Heart right ventricle (tissue), 16 donors: Measurements from ENCODE around the gene ESPNL. TPM values are rescaled to one million over a fixed set of nuclear protein-coding genes. Genes with fewer than 3 reads are reported as not detected.

Experiments
- ATAC-seq, 8 donors: fragments of 200-7000 bp; cut with Tn5 transposase; one replicate each; pipeline ENCODE4 v1.9.1; 2020; ENCODE audit warnings: mild to moderate bottlenecking in 8 of 8, moderate library complexity in 8 of 8, moderate number of reproducible peaks in 1 of 8
- DNase-seq, 2 donors: peaks; one replicate each; pipeline ENCODE4 v3.0.0-alpha.2; 2020
- H3K27ac ChIP-seq, 10 donors: fragments of 200-600 bp; sonication (generic) in 2 of 10; one replicate each; pipeline versions ENCODE4 v1.5.0 to v1.8.0; 2020 to 2022; ENCODE audit warnings: mild to moderate bottlenecking in 3 of 10
- H3K27me3 ChIP-seq, 7 donors: fragments of 200-600 bp; one replicate each; pipeline ENCODE4 v1.8.0; 2021 to 2022; ENCODE audit warnings: mild to moderate bottlenecking in 2 of 7
- H3K36me3 ChIP-seq, 9 donors: fragments of 200-600 bp; sonication (generic) in 1 of 9; one replicate each; pipeline versions ENCODE4 v1.5.0 to v1.8.0; 2020 to 2022; ENCODE audit warnings: mild to moderate bottlenecking in 2 of 9
- H3K4me1 ChIP-seq, 9 donors: fragments of 200-600 bp; sonication (generic) in 1 of 9; one replicate each; pipeline versions ENCODE4 v1.5.0 to v1.8.0; 2020 to 2022; ENCODE audit warnings: mild to moderate bottlenecking in 4 of 9
- H3K4me3 ChIP-seq, 10 donors: fragments of 200-600 bp; sonication (generic) in 2 of 10; one replicate each; pipeline versions ENCODE4 v1.5.0 to v1.8.0; 2020 to 2022; ENCODE audit warnings: mild to moderate bottlenecking in 7 of 10, moderate library complexity in 2 of 10
- H3K9me3 ChIP-seq, 11 donors: fragments of 200-600 bp in 10 of 11; sonication (generic) in 2 of 11; one replicate each; pipeline versions ENCODE4 v1.5.0 to v1.8.0; 2013 to 2022; ENCODE audit warnings: mild to moderate bottlenecking in 2 of 11, control low read depth in 1 of 11, moderate library complexity in 1 of 11
- CTCF ChIP-seq, 9 donors: fragments of 200-600 bp; sonication (generic) in 2 of 9; IDR thresholded peaks; one replicate each; pipeline versions ENCODE4 v1.5.0 to v1.8.0; 2021 to 2022; ENCODE audit warnings: antibody characterized with exemption in 9 of 9, mild to moderate bottlenecking in 5 of 9, moderate library complexity in 1 of 9
- WGBS, 2 donors: extraction: QIAGEN DNeasy Blood & Tissue Kit; methylation state at CpG; one replicate each; pipeline ENCODE4 v1.1.7; 2013; ENCODE audit warnings: inconsistent platforms in 1 of 2; 5-methylcytosine and 5-hydroxymethylcytosine counted together
- intact Hi-C, 10 donors: fragments of 100-400 bp; cut with DNase I; formaldehyde crosslinking; loops; one replicate each; pipeline versions ENCODE4 v1.11.1 to v1.14.2; 2022
- polyA plus RNA-seq, 2 donors: library from polyadenylated mRNA; stranded (reverse); fragments of 200-250 nt; gene quantifications; one replicate each; pipeline ENCODE4 v1.2.3, GENCODE V29; 2013
- total RNA-seq, 10 donors: library from RNA; stranded (reverse); fragmentation: NEBNext Ultra II Directional in 3 of 10; extraction: Animal tissue kit (Norgen Biotek cat#: 25700) in 3 of 10; gene quantifications; one replicate each; pipeline versions ENCODE4 v1.2.1 to v1.2.4, GENCODE V29; 2021 to 2023
- donor health status: Arrhythmogenic right ventricular cardiomyopathy.
- donor health status: ischemic (EF 13 %, LVEDD 7.1; RV severe dilation, severe dysfunction).
- donor health status: healthy with polysubstance abuse.
- donor health status: DM: no; HTN: yes; CAD: no.
- donor health status: DM: no; HTN: no; CAD: no.
- donor health status: ischemic (EF 25% LVEDD 6.9; RV normal size, moderate dysfunction).
- donor health status: ischemic (EF 25% LVEDD 5.7; RV mildly dilated, moderate dysfunction).
- donor health status: healthy.
- donor health status: DM: yes; HTN: yes; CAD: no.
- donor health status: Ischemic cardiomyopathy.
- donor health status: ischemic (EF 35%, LVEDD 5.7; RV mildly dilated, moderate dysfunction).
- donor health status: nonischemic (EF 11% LVEDD 7.7; RV severe dilation, severe dysfunction).
- donor health status: DM: yes; HTN: yes; CAD: no.
- donor health status: PGD.
- donor health status: ischemic (EF 29% LVEDD 5.4; RV normal size, mild dysfunction).
- donor health status: nonischemic (EF 23%, LVEDD 6.1; RV moderate dilation, normal function).

Gene ESPNL
- total and polyA plus RNA-seq, 12 donors, result 0.01 to 1.7 (median 0.33) TPM; not detected in 2

GRCh38 chr2:238144262-238144661, 44.1 kb downstream of the ESPNL start:
- peak overlapping the region in 5 of 10 donors; percentile 47 to 70 (median 62) for H3K27ac ChIP-seq
- no peak for ATAC-seq
- no peak overlapping the region for H3K4me3 ChIP-seq
- WGBS, 2 donors, result 87% methylated on average over 5 of the region's 5 CpGs
- no peaks in the 10 kb centered on the region for H3K9me3 ChIP-seq
- H3K36me3 ChIP-seq, result peaks cover 0 to 6% (median 0%) of the 10 kb centered on the region in 9 donors
- peaks cover 0 to under 1% (median 0%) of the 10 kb centered on the region in 7 donors for H3K27me3 ChIP-seq
- peaks cover 3 to 42% (median 26%) of the 10 kb centered on the region in 9 donors for H3K4me1 ChIP-seq
- intact Hi-C loops, result loop anchor here in 4 of 10 donors (5.0 to 10.0 kb wide), 3 partner anchors 82 to 289 kb away; partner anchors contain the start of genes RAMP1 (in 2 of the 4) and SCLY (in 1 of the 4)
- DNase-seq, result no peak
- no peak for TF ChIP-seq CTCF (IDR thresholded peaks at IDR 0.05)

- TF ChIP-seq CTCF (IDR thresholded peaks at IDR 0.05), result no peak
- Histone ChIP-seq H3K27ac (peak overlapping the region in 1 of 10 donors; percentile 10), H3K4me1 (peaks cover 3 to 34% (median 25%) of the 10 kb centered on the region in 9 donors), H3K9me3 (no peaks in the 10 kb centered on the region), H3K27me3 (no peaks in the 10 kb centered on the region), H3K36me3 (peaks cover 0 to 6% (median 0%) of the 10 kb centered on the region in 9 donors), H3K4me3 (no peak overlapping the region)
- DNase-seq (no peak), ATAC-seq (no peak)
- intact Hi-C loops, result loop anchor here in 3 of 10 donors (10.0 kb wide), 2 partner anchors 280 to 290 kb away; partner anchors contain the start of gene RAMP1 (in 2 of the 3)
- WGBS, 2 donors, result 86% methylated on average over 12 of the region's 12 CpGs
Observed at GRCh38 chr2:238145046-238145445, 44.9 kb downstream of the ESPNL start.

GRCh38 chr2:238145851-238146250, 45.7 kb downstream of the ESPNL start:
- peaks cover 0 to 4% (median 0%) of the 10 kb centered on the region in 9 donors for H3K36me3 ChIP-seq
- 84 to 88% methylated on average over 12 of the region's 12 CpGs for WGBS, 2 donors
- TF ChIP-seq CTCF (IDR thresholded peaks at IDR 0.05), result no peak
- ATAC-seq, result no peak
- intact Hi-C loops, result loop anchor here in 3 of 10 donors (10.0 kb wide), 2 partner anchors 281 to 291 kb away; partner anchors contain the start of gene RAMP1 (in 2 of the 3)
- no peak overlapping the region for H3K27ac ChIP-seq
- no peaks in the 10 kb centered on the region for H3K9me3 ChIP-seq
- H3K4me3 ChIP-seq, result no peak overlapping the region
- DNase-seq, result no peak
- peaks cover 3 to 32% (median 22%) of the 10 kb centered on the region in 9 donors for H3K4me1 ChIP-seq
- no peaks in the 10 kb centered on the region for H3K27me3 ChIP-seq

GRCh38 chr2:238146884-238147544, 46.9 kb downstream of the ESPNL start:
- TF ChIP-seq CTCF (IDR thresholded peaks at IDR 0.05), result no peak
- no peak for DNase-seq
- Histone ChIP-seq H3K9me3 (no peaks in the 10 kb centered on the region), H3K36me3 (peaks cover 0 to 4% (median 0%) of the 10 kb centered on the region in 9 donors), H3K4me1 (peaks cover 3 to 21% (median 17%) of the 10 kb centered on the region in 9 donors), H3K27me3 (no peaks in the 10 kb centered on the region), H3K27ac (no peak overlapping the region), H3K4me3 (no peak overlapping the region)
- WGBS, 2 donors, result 88 to 91% methylated on average over 13 of the region's 13 CpGs
- ATAC-seq, result no peak
- intact Hi-C loops, result loop anchor here in 3 of 10 donors (10.0 kb wide), 2 partner anchors 282 to 292 kb away; partner anchors contain the start of gene RAMP1 (in 2 of the 3)
